ENCODE data around the gene TWNK.
"Not testable (repeated sequence)": the region's sequence is repeated elsewhere in the genome, so short reads cannot be mapped to it uniquely, and the experiment has no call there.

Gene TWNK

GRCh38 chr10:101032637-101033224 is 45.4 kb downstream of the TWNK start:
- DNase-seq: no peak

DNA sequence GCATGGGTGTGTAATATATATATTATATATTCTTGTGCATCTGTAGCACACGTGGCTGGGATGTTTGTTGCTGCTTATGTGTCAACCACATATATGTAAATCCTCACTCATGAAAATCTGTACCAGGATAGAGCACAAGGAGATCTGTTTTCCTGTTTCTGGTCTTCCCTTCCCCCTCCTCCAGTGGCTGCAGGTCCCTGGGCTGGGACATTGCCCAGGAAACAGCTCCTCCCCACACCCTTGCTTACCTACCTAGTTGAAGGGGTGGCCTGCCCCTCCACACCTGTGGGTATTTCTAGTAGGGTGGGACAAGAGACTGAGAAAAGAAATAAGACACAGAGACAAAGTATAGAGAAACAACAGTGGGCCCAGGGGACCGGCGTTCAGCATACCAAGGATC is 45.9 kb downstream of the TWNK start:
- DNase-seq: no peak

- not testable (repeated sequence) for DNase-seq
Observed at GRCh38 chr10:101034404-101034803, 47.1 kb downstream of the TWNK start.

- no peak for DNase-seq
Observed at GRCh38 chr10:101035314-101035713, 48.0 kb downstream of the TWNK start.

GRCh38 chr10:101035916-101036702 is 48.8 kb downstream of the TWNK start:
- DNase-seq: no peak

- no peak for DNase-seq
Observed at GRCh38 chr10:101036726-101037125, 49.4 kb downstream of the TWNK start.

GRCh38 chr10:101038484-101038883 is 51.1 kb downstream of the TWNK start:
- no peak for DNase-seq

- no peak for DNase-seq
Observed at GRCh38 chr10:101040061-101040460, 52.7 kb downstream of the TWNK start.

GRCh38 chr10:101040851-101041250 is 53.5 kb downstream of the TWNK start:
- no peak for DNase-seq

DNA sequence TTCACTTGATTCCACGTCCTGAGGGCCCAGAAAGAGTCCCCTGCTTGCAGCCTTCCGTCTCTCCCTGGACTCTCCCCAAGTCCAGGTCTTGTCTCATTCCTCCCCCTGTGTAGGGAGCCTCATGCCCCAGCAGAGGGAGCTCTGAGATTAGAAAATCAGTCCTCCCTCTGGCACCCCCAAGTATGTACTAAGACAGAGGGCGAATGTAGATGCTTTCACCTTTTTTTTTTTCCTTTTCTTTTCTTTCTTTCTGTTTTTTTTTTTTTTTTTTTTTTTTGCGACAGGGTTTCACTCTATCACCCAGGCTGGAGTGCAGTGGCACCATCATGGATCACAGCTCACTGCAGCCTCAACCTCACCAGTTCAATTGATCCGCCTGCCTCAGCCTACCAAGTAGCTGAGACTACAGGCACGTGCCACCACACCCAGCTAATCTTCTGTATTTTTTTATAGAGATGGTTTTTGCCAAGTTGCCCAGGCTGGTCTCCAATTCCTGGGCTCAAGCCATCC is 54.0 kb downstream of the TWNK start:
- DNase-seq: peak; percentile 66

- no peak for DNase-seq
Observed at GRCh38 chr10:101042118-101042517, 54.8 kb downstream of the TWNK start.

DNA sequence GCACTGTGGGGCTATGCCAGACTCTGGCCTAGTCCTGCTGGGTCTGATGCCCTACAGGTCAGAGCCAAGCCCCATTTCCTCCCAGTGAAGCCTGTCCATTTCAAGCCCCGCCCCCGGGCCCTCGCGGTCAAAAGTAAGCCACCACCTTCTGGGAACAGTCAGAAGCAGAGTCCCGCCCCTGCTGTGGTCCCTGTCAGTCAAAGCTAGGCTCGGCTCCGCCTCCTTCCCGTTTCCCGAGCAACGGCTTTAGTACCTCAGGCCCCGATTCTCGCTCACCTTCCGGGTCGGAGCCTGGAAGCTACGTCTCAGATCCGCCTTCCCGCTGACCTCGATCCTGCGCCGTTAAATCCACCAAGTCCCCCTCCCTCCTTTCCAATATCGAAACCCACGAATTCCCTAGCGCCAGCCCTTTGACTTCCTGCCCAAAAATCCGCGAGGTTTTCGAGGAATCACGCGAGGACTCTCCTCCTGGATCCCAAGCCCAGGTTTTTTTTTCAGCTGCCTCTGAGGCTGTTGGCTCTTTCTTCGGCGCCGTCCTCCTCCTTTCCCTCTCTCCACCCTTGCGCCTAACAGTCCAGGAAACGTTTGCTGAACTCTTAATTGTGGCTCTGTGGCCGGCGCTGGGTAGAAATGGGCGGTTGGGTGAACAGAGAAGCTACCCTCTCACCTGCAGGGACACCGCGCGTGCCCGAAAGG is 55.5 kb downstream of the TWNK start:
- peak; percentile 89 for DNase-seq

DNA sequence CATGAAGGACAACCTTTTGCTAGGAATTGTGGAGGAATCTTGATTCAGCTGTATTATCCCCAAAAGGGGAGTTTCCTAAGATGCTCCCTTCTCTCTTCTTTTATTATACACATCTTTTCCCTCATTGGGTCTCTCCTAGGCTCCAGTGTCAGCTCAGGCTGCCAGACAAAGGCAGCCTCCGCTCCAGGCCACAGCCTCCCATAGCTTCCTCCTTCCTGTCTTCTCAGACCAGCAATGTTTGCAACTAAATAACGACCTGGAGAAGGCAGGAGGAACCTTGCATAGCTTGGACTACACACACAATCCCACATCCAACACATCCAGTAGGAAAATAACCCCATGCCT is 56.0 kb downstream of the TWNK start:
- no peak for DNase-seq
